GM18502 (cell line): ENCODE data around the gene NGLY1.
A peak's percentile ranks its signal among the peaks of the same experiment; 100 is the strongest.

Experiments
- ATAC-seq: cut with Tn5 transposase; IDR thresholded peaks from one replicate; pipeline ENCODE4 v1.9.1; 2021; ENCODE audit warnings: mild to moderate bottlenecking; ENCODE audit not compliant: unreplicated experiment, poor library complexity

Gene NGLY1

DNA sequence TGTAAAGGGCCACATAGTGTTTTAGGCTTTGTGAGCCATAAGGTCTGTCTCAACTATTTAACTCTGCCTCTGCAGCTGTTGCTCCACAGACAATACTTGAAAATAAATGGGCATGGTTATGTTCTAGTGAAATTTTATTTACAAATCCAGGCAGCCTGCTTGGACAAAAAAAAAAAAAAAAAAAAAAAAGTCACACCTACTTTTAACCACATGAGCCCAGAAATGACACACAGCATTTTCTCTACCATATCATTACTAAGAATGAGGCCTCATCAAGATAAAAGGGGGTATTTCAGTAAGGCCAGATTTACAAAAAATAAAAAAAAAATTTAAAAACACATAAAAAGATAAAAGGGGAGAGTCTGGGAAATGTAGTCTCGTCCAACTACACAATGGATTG, 1.7 kb upstream of the NGLY1 start:
- ATAC-seq, result no peak

DNA sequence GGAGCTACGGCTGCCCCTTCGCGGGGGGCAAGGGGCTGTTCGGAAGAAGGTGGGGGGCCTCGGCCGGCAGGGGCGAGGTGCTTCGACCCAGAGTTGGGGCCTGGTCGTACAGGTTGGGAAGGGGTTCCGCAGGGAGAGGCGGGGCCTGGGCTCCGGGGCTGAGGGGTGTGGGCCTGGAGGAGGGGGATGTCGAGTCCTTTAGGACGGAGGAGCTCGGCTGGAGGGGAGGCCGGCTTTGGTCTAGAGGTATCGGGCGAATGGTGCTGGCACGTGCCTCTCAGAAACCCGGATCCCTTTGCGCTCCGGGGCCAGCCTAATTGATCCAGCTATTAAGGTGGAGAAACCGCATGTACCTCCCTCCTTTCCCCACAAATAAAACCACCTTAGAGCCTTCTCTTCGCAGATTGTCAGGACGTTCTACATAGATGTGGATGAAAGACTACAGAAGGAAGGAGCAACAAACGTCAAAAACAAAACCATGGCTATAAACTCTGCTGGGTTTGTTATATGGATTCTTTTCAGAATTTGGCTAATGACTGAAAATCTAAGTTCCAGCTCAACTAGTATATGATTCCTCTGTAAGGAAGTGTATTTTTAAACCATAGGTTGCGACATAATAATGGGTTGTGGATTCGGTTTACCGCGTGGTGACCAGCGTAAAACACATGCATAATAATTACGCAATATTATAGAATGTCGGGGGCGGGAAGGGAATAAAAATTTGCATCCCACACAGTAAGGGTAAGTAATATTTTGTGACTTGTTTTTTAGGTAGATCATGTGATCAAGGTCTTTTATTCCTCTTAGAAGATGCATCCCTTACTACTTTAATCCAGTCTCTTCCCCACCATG, 644 bp upstream of the NGLY1 start:
- ATAC-seq, result peak; percentile 38

DNA sequence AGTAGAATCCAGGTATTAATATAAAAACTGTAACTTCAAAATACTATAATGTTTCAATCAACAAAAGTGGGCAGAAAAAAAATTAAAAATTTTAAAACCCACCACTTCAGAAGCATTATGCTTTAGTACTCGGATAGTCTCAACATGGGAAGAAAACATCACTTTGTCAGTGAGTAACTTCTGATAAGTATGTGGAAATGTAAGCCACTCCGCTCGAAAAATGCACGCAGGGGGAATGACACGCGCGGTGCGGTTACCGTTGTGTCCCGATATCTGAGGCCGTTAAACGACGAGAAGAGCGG, 656 bp downstream of the NGLY1 start:
- no peak for ATAC-seq

DNA sequence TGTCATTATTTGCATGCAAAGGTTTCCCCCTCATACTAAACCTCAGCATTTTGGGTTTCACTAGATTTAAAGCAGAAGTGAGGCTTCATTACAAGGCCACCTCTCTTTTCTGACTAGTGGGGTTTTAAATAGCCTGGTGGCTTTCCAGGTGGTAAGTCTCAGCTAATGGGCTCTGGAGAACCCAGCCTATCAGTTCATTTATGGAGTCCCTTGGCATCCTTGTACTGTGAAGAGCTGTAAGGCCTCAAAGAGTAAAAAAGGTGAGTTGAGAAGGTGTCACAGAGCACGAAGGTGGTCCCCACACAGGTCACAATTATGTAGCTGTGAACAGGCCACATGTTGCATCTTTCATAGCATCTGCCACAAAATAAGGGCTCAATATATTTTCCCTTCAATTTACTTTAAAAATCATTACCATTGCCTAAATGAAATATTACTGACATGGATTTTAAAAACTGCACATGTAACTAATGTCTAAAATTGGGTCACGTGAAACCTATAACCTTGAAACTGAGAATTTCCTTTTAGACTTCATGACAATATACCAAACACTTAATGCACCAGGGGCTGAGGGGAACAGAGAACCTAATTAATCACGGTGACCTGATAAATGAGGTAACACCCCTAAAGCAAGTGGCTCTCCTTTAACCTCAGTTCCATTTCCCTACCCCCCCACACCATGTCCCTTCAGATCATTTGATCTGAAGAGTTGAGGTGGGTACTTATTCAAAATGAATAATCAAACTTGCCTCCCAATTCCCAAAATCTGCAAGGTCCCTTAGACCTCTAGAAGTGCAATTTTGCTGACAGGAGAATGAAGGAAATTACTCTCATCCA, 1.3 kb downstream of the NGLY1 start:
- peak; percentile 60 for ATAC-seq

DNA sequence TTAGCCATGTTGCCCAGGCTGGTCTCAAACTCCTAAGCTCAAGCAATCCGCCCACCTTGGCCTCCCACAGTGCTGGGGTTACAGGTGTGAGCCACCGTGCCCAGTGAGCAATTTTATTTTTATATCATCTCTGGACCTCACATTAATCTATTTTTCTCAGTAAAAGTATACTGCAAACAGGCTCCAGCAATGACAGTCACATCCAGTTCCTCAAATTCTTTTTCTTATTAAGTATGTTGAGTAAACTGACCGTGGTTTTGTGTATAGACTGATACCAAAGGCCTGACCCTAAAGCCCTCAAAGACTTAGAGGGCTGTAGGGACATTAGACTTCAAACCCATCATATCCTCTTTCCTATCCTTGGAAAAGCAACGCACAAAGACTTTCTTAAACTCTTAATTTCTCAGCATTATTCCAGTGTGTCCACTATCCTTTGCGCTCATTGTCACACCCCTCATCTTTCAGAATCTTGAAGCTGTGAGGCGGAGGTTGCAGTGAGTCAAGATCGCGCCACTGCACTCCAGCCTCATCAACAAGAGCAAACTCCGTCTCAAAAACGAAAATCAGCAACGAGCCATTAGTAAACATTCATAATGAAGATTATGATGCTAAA, 2.0 kb downstream of the NGLY1 start:
- ATAC-seq, result no peak

DNA sequence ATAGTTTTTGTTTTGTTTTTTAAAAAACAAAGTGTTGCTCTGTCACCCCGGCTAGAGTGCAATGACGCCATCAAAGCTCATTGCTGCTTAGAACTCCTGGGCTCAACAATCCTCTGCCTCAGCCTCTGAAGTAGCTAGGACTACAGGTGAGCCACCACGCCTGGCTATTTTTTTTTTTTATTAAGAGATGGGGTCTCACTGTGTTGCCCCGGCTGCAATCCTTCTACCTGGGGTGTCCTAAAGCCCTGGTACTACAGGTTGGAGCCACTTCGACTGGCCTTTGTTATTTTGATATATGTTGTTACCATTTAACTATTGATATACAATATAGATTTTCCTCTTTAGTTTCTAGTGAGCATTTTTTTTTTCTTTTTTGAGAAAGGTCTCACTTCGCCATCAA, 2.6 kb downstream of the NGLY1 start:
- ATAC-seq, result no peak

DNA sequence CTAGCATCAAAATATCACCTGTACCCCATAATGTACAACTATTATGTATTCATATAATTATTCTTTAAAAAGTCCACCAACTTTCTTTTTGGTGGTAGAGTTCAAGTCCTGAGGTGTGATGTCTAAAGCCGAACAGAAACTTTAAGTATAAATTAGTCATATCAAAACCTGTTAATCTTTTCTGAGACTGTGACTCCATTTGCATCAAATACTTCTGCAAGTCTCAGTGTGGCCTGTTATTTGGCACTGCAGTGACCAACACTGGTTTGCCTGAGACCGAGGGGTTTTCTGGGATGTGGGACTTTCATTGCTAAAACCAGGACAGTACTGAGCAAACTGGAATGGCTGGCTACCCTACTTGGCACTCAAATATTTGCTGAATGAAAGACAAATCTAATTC, 7.3 kb downstream of the NGLY1 start:
- ATAC-seq, result peak; percentile 83

DNA sequence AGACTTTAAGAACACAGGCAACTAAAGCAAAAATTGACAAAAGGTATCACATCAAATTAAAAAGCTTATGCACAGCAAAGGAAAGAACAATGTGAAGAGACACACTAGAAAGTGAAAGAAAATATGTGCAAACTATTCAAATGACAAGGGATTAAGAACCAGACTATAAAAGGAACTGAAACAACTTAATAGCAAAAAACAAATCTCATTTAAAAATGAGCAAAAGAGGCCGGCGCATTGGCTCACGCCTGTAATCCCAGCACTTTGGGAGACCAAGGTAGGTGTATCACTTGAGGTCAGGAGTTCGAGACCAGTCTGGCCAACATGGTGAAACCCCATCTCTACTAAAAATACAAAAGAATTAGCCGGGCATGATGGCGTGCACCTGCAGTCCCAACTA, 14.4 kb downstream of the NGLY1 start:
- peak; percentile 93 for ATAC-seq

DNA sequence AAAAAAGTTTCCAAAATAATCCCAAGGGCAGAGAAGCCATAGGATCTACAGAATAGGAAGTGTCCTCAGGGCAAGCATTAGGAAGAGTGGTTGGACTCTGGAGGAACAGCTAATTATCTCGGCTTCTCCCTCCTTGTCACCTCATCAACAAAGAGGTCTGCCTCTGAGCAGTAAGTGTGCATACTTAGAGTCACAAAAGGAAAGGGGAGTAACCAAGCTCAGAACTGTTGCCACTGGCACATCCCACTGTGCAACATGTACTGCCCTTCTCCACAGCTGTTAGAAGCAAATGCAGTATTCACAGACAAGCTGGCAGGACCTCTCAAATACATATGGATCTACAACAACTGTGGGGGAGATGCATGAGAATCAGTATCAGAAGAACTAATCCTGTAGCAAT, 31.5 kb downstream of the NGLY1 start:
- no peak for ATAC-seq

DNA sequence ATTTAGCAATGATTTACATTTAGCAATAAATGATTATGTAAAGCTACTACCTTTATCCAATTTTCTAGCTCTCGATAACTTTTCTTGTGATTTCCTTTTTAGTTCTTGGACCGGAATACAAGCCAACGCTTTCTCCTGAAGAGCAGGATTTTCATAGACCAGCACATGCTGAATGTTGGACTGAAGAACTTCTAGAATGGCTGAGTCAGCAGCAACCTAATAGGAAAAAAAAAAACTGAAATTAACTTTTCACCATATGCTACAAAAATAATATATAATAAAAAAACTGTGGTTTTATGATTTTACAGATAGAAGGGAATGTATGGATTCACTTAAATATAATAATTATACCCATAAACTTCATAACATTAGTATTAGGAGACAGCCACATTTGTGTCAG, 32.2 kb downstream of the NGLY1 start:
- no peak for ATAC-seq

DNA sequence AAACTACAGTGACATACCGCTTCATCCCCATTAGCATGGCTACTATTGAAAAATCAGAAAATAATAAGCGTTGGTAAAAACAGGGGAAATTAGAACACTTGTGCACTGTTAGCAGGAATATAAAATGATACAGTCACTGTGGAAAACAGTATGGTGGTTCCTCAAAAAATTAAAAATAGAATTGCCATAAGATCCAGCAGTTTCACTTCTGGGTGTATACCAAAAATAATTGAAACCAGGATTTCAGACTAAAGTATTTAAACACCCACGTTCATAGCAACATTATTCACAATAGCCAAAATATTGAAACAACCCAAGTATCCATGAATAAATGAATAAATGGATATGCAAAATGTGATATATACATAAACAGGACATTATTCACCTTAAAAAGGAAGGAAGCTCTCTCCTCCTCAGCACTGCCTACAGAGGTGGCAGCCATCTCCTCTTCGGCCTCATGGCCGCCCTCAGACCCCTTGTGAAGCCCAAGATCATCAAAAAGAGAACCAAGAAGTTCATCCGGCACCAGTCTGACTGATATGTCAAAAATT, 34.1 kb downstream of the NGLY1 start:
- no peak for ATAC-seq

DNA sequence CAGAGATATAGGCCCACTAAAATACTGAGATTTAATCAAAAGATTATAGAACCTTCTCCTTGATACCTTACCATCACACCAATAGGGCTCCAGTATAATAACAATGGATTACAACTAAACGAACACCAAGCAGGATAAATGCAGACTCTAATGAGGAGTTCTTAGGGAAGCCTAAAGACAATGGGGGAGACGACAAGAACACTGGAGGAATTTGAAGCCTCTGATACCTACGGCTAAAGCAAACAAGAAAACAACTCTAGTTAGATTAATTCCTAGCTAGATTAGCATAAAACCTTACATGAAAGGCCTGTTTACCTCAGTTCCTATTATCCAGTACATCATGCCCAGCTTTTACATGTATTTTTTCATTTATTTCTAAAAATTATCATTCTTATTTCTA, 35.1 kb downstream of the NGLY1 start:
- ATAC-seq, result no peak

DNA sequence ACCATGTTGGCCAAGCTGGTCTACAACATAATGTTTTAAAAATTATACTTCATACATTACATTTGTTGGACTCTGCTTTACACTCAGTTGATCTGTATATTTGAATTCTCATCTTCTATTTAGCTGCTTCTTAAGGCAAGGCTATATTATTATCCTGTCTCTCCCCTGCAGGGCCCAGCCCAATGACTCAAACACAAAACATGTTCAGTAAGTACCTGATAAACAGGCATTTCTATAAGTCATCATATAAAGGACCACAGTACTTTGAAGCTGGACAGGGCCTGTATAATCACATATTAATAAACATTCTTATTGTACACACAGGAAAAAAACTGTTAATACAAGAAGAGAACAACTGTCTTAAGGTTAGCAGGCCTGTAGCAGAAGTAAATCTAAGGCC, 36.2 kb downstream of the NGLY1 start:
- no peak for ATAC-seq

DNA sequence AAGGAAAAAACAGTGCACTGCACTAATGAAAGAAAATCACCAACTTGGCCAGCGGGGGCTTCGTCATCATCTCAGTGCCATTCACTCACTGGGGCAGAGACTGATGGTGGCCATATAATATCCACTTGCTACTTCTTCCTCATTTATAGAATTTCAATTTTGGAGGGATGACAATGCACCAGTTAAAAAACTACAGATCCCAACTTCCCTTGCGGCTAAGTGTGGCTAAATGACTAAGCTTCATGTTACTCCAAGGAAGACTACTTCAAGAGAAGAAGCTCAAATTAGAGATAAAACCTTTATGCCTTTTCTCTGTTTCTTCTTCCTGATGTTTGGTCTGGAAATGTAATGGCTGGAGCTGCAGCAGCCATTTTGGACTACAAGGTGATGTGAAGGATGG, 38.8 kb downstream of the NGLY1 start:
- ATAC-seq, result no peak

DNA sequence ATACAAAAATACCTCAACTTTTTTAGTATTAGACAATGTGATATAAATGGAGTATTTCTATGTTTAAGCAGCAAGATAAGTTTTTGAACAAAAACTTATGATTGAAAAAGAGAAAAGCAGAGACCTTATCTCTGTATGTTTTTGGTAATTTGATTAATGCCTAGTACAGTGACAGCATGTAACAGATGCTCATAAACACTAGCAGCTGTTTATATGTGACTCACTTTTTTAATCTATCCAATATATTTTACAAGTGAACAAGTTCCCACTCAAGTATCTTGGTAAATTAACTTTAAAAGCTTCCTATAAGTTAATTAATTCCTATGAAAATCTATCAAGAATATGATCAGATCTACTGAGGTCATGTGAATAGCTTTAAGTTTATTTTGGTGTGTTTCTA, 55.1 kb downstream of the NGLY1 start:
- ATAC-seq, result no peak

DNA sequence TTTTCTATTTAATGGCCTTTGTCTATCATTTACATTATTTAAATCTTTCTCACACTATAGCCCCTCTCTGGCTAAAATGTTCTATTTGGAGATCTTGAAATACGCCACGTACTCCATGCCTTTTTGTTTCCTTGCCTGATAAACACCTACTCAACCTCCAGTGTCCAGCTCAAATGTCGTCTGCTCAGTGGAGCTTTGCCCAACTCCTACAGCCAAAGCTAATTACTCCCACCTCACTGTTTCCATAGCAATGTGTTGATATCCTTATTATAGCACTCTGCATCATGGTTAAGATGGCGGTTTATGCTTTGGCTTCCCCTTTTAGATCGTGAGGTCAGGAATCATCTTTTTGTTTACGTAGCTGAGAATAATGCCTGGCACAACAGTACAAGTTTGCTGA, 55.9 kb downstream of the NGLY1 start:
- no peak for ATAC-seq

DNA sequence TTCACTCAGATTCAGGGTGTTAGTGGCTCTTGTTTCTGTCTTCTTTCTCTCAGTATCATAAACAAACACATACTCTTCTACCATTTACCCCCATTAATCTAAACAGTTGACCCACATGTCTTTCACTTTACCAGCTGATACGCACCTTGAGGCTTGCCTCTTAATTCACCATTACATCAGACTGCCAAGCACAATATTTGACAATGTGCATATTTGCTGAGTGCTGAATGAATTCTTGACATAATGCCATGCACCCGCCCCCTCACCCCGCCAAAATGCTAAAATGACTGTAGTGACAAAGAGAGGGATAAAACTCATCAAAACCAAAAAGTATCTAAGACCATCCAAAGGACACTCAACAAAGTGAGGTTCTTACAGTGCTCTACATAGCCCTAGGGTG, 57.4 kb downstream of the NGLY1 start:
- ATAC-seq, result no peak

DNA sequence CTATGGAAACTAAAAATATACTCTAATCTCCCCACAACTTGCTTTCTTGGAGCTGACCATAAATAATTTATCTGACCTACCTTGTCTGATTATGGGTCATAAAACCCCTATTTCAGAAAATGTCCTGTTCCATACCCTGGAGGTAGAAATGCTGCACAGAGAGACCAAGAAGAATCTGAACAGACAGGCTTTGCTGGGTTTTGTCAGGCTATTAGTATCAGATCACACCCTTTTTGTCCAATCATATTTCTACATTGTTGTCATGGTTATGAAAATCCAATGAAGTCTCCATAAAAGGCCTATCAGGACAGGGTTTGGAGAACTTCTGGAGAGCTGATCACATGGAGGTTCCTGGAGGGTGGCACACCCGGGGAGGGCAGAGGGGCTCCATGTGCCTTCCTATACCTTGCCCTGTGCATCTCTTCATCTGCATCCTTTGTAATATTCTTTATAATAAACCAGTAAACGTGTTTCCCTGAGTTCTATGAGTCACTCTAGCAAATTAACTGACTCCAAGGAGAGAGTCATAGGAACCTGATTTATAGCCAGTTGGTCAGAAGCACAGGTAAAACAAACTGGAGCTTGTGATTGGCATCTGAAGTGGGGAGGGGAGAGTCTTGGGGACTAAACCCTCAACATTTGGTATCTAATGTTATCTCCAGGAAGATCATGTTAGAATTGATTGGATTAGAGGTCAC, 58.1 kb downstream of the NGLY1 start:
- ATAC-seq, result no peak

DNA sequence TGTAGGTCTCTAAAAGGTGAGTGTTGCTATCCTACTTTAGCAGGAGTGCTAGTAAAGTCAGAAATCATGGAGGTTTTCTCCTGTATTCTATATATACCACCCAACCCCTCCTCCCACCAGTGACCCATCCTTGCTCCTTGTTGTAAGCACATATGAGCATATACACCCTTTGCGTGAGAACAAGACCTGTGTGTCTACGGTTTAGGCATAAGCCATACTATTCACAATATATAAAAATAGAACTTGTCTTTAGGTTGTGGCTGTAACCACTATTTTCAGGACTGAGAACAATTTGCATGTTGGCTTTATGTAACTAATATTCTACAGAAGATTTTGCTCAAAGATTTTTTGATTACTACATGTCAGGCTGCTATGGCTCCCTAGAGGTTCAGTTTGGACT, 59.4 kb downstream of the NGLY1 start:
- ATAC-seq, result peak; percentile 55

DNA sequence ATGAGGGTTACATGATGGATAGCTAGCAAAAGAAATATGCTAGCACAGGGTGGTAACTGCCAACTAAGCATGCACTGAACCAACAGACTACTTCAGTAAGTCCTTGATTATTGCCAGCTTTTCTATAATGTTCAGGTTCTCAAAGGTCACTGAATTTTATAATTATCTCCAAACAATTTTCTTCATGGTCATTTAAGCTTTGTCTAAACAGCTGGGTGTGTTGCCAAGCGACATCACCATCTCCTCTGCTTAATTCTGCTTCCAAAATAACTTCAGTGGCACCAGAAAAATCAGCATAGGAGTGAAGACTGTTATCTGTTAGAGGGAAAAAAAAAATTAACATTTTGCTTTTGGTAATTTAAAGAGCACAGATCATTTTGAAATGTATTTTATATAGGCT, 63.9 kb downstream of the NGLY1 start:
- ATAC-seq, result no peak
